H9 (cell line): ENCODE data around the gene ZBTB38. TPM values are rescaled to one million over a fixed set of nuclear protein-coding genes. Genes with fewer than 3 reads are reported as not detected.

Source experiments
- DNase-seq: peaks from one replicate; pipeline ENCODE4 v3.0.0-alpha.2; 2017
- H2AFZ ChIP-seq: one replicate; pipeline ENCODE4 v1.6.1; 2013; ENCODE audit warnings: mild to moderate bottlenecking, low read length, control low read depth, moderate library complexity
- H2AK5ac ChIP-seq: 2 replicates; pipeline ENCODE4 v1.6.1; 2013; ENCODE audit warnings: low read length, control low read depth, mixed read lengths; ENCODE audit not compliant: insufficient read length
- H2BK120ac ChIP-seq: one replicate; pipeline ENCODE4 v1.6.1; 2013; ENCODE audit warnings: low read depth, mild to moderate bottlenecking, low read length, control low read depth, inconsistent platforms; ENCODE audit not compliant: poor library complexity, severe bottlenecking
- H2BK12ac ChIP-seq: 2 replicates; pipeline ENCODE4 v1.6.1; 2013; ENCODE audit warnings: low read length, control low read depth, mixed read lengths, low read depth; ENCODE audit not compliant: insufficient read length
- H2BK15ac ChIP-seq: 2 replicates; pipeline ENCODE4 v1.6.1; 2013; ENCODE audit warnings: low read depth, low read length, control low read depth
- H2BK20ac ChIP-seq: one replicate; pipeline ENCODE4 v1.6.1; 2013; ENCODE audit warnings: low read depth, mild to moderate bottlenecking, low read length, control low read depth, inconsistent platforms; ENCODE audit not compliant: poor library complexity, severe bottlenecking
- H2BK5ac ChIP-seq: 2 replicates; pipeline ENCODE4 v1.6.1; 2013; ENCODE audit warnings: low read length, control low read depth, mixed read lengths; ENCODE audit not compliant: insufficient read length
- H3K14ac ChIP-seq: 2 replicates; pipeline ENCODE4 v1.6.1; 2013; ENCODE audit warnings: low read length, control low read depth; ENCODE audit not compliant: insufficient read depth
- H3K18ac ChIP-seq: 2 replicates; pipeline ENCODE4 v1.6.1; 2013; ENCODE audit warnings: low read depth, mild to moderate bottlenecking, mixed read lengths, low read length, control low read depth; ENCODE audit not compliant: insufficient read length
- H3K23ac ChIP-seq: 2 replicates; pipeline ENCODE4 v1.6.1; 2013; ENCODE audit warnings: low read length, control low read depth, mixed read lengths, low read depth; ENCODE audit not compliant: insufficient read length
- H3K23me2 ChIP-seq: 2 replicates; pipeline ENCODE4 v1.6.1; 2013; ENCODE audit warnings: low read depth, mild to moderate bottlenecking, mixed read lengths, low read length, control low read depth; ENCODE audit not compliant: insufficient read length, poor library complexity, severe bottlenecking
- H3K27ac ChIP-seq: 2 replicates; pipeline ENCODE4 v1.5.1; 2013; ENCODE audit warnings: low read length, control low read depth, mixed read lengths, low read depth; ENCODE audit not compliant: insufficient read length
- H3K27me3 ChIP-seq: 2 replicates; pipeline ENCODE4 v1.6.1; 2013; ENCODE audit warnings: low read length, control low read depth, inconsistent platforms; ENCODE audit not compliant: insufficient read depth
- H3K4ac ChIP-seq: 2 replicates; pipeline ENCODE4 v1.6.1; 2013; ENCODE audit warnings: low read depth, mild to moderate bottlenecking, control low read depth, inconsistent platforms, low read length, moderate library complexity
- H3K4me1 ChIP-seq: 2 replicates; pipeline ENCODE4 v1.6.1; 2013; ENCODE audit warnings: low read length, control low read depth, inconsistent platforms; ENCODE audit not compliant: insufficient read depth
- H3K4me2 ChIP-seq: 2 replicates; pipeline ENCODE4 v1.6.1; 2013; ENCODE audit warnings: low read length, control low read depth, mixed read lengths; ENCODE audit not compliant: insufficient read length, insufficient read depth
- H3K56ac ChIP-seq: 2 replicates; pipeline ENCODE4 v1.6.1; 2013; ENCODE audit warnings: low read depth, mild to moderate bottlenecking, mixed read lengths, low read length, control low read depth; ENCODE audit not compliant: insufficient read length
- H3K79me1 ChIP-seq: 2 replicates; pipeline ENCODE4 v1.6.1; 2013; ENCODE audit warnings: low read depth, mild to moderate bottlenecking, moderate library complexity, low read length, control low read depth, inconsistent platforms; ENCODE audit not compliant: insufficient read depth, poor library complexity, severe bottlenecking
- H3K79me2 ChIP-seq: 2 replicates; pipeline ENCODE4 v1.6.1; 2013; ENCODE audit warnings: low read length, control low read depth, inconsistent platforms; ENCODE audit not compliant: insufficient read depth
- H3K9ac ChIP-seq: 2 replicates; pipeline ENCODE4 v1.6.1; 2013; ENCODE audit warnings: low read length, control low read depth, mixed read lengths; ENCODE audit not compliant: insufficient read length; ENCODE audit errors: extremely low read depth
- H3K9me3 ChIP-seq: one replicate; pipeline ENCODE4 v1.6.1; 2013; ENCODE audit warnings: low read depth, low read length, inconsistent platforms; ENCODE audit not compliant: control insufficient read depth
- H3T11ph ChIP-seq: one replicate; pipeline ENCODE4 v1.6.1; 2013; ENCODE audit warnings: mild to moderate bottlenecking, low read length, control low read depth, inconsistent platforms
- H4K20me1 ChIP-seq: one replicate; pipeline ENCODE4 v1.6.1; 2013; ENCODE audit not compliant: control insufficient read depth, insufficient read length, insufficient read depth
- H4K5ac ChIP-seq: 2 replicates; pipeline ENCODE4 v1.6.1; 2013; ENCODE audit warnings: low read depth, mild to moderate bottlenecking, mixed read lengths, low read length, control low read depth; ENCODE audit not compliant: insufficient read length
- H4K8ac ChIP-seq: replicated peaks from 2 replicates; pipeline ENCODE4 v1.6.1; 2013; ENCODE audit warnings: low read length, control low read depth, mixed read lengths, low read depth; ENCODE audit not compliant: insufficient read length
- H4K91ac ChIP-seq: 2 replicates; pipeline ENCODE4 v1.6.1; 2013; ENCODE audit warnings: low read depth, mild to moderate bottlenecking, moderate library complexity, mixed read lengths, low read length, control low read depth; ENCODE audit not compliant: insufficient read length
- H3K27ac Mint-ChIP-seq, 3 experiments: 2 replicates in 2 of 3; 3 replicates in 1 of 3; pipeline ENCODE4 v1.8.0; 2020 to 2021; ENCODE audit warnings: mixed read lengths in 3 of 3, mild to moderate bottlenecking in 1 of 3, moderate library complexity in 1 of 3
- H3K27me3 Mint-ChIP-seq: 2 replicates; pipeline ENCODE4 v1.8.0; 2021; ENCODE audit warnings: low read depth, mild to moderate bottlenecking, moderate library complexity, mixed read lengths
- H3K36me3 Mint-ChIP-seq, 3 experiments: 2 replicates in 2 of 3; 3 replicates in 1 of 3; pipeline ENCODE4 v1.8.0; 2020 to 2021; ENCODE audit warnings: low read depth in 3 of 3, mixed read lengths in 3 of 3; ENCODE audit not compliant: insufficient read depth in 1 of 3
- H3K4me1 Mint-ChIP-seq, 2 experiments: 2 replicates each; pipeline ENCODE4 v1.8.0; 2020; ENCODE audit warnings: mixed read lengths in 2 of 2
- H3K4me3 Mint-ChIP-seq, 2 experiments: 2 replicates in 1 of 2; 3 replicates in 1 of 2; pipeline ENCODE4 v1.8.0; 2020 to 2021; ENCODE audit warnings: mild to moderate bottlenecking in 2 of 2, mixed read lengths in 2 of 2, moderate library complexity in 1 of 2
- H3K9me3 Mint-ChIP-seq, 2 experiments: 2 replicates in 1 of 2; 3 replicates in 1 of 2; pipeline ENCODE4 v1.8.0; 2020; ENCODE audit warnings: mild to moderate bottlenecking in 2 of 2, mixed read lengths in 2 of 2, moderate library complexity in 1 of 2
- WGBS: extraction: QIAGEN DNeasy Blood & Tissue Kit; methylation state at CpG from one replicate; pipeline ENCODE4 v1.1.7; 2013; ENCODE audit warnings: missing lambda C conversion rate, low lambda C conversion rate, mixed read lengths; ENCODE audit not compliant: insufficient read length; ENCODE audit errors: extremely low coverage; 5-methylcytosine and 5-hydroxymethylcytosine counted together
- total RNA-seq: library from RNA; stranded (reverse); gene quantifications from 2 replicates; pipeline ENCODE4 v1.2.1, GENCODE V29; 2021
- TF ChIP-seq, protein P1 (sequence below): fragments of 200-600 bp; sonication (generic); conservative IDR thresholded peaks from 3 replicates; pipeline ENCODE4 v1.8.0; 2021; ENCODE audit warnings: antibody characterized with exemption, mild to moderate bottlenecking

ZBTB38 gene
- total RNA-seq, 1 experiment from 2014 or later = 14.6 TPM

DNA sequence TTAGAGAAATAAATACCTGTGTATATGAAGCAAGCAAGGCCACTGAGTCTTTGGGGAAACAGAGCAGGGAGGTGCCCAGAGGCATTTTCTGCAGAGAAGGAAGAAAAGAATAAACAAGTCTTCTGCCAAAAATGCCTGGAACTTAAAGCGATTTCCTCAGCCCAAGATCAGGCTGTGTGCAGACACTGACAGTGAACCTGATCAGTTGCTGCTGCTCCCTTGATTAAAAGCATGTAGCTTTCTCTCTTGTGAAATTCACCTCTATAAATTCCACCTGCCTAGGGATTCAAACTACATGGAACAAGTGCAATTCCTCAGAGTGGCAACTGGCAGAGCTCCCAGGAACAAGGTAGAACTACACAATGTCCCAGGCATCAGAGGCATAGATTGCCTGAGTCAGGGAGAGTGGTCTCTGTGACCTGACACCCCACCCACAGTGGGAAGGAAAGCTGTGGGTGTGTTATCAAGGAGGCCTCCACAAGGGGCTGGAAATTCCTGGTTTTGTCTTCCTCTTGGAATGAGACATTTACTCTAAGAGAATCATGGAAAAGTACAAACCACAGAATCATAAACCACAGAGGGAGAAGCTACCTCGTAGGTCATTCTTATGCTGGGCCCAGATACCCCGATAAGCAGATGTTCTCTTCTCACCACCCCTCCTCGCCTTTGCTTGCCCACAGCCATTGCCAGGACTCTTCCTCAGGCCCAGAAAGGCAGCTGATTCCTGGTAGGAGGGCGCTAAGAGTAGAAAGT is 1.8 kb upstream of the ZBTB38 start:
- Histone ChIP-seq H3K23me2 (no peaks in the 10 kb centered on the region), H2BK12ac (no peak overlapping the region), H2AK5ac (no peak overlapping the region), H3K4ac (no peak overlapping the region), H3K18ac (no peak overlapping the region), H3K23ac (no peak overlapping the region), H3K14ac (no peak overlapping the region), H3K9me3 (no peaks in the 10 kb centered on the region), H2BK20ac (no peak overlapping the region), H2BK120ac (no peak overlapping the region), H2BK15ac (no peak overlapping the region), H3K79me1 (no peaks in the 10 kb centered on the region), H3K9ac (no peak overlapping the region), H3K4me2 (no peak overlapping the region), H4K8ac (peak overlapping the region; percentile 31), H3T11ph (no peak overlapping the region), H4K5ac (no peak overlapping the region), H2BK5ac (no peak overlapping the region), H3K27ac (no peak overlapping the region), H4K20me1 (no peaks in the 10 kb centered on the region), H3K4me1 (peaks cover 12% of the 10 kb centered on the region; the same call in 1 of the 2 replicates), H2AFZ (no peak overlapping the region), H4K91ac (peak overlapping the region; percentile 2), H3K79me2 (no peaks in the 10 kb centered on the region), H3K56ac (no peak overlapping the region), H3K27me3 (no peaks in the 10 kb centered on the region)
- H3K36me3 Mint-ChIP-seq = peaks cover 0 to 11% (median 4%) of the 10 kb centered on the region in 3 experiments; a peak in 4 of 7 replicates
- H3K4me3 Mint-ChIP-seq = no peak overlapping the region
- TF ChIP-seq, protein P1, sequence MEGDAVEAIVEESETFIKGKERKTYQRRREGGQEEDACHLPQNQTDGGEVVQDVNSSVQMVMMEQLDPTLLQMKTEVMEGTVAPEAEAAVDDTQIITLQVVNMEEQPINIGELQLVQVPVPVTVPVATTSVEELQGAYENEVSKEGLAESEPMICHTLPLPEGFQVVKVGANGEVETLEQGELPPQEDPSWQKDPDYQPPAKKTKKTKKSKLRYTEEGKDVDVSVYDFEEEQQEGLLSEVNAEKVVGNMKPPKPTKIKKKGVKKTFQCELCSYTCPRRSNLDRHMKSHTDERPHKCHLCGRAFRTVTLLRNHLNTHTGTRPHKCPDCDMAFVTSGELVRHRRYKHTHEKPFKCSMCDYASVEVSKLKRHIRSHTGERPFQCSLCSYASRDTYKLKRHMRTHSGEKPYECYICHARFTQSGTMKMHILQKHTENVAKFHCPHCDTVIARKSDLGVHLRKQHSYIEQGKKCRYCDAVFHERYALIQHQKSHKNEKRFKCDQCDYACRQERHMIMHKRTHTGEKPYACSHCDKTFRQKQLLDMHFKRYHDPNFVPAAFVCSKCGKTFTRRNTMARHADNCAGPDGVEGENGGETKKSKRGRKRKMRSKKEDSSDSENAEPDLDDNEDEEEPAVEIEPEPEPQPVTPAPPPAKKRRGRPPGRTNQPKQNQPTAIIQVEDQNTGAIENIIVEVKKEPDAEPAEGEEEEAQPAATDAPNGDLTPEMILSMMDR = no peak
- peaks cover 10 to 11% of the 10 kb centered on the region in 2 experiments for H3K9me3 Mint-ChIP-seq
- no peak overlapping the region for H3K27ac Mint-ChIP-seq
- no peak for DNase-seq
- no CpG with 5 or more reads among the region's 5 CpGs for WGBS
- H3K4me1 Mint-ChIP-seq = peaks cover 32 to 39% of the 10 kb centered on the region in 2 experiments
- H3K27me3 Mint-ChIP-seq = no peaks in the 10 kb centered on the region; the same call in none of the 2 replicates
